OCI-M1 (cell line): ENCODE measurements around the gene KRT38.

ENCODE experiments used
- DNase-seq: peaks from one replicate; lab custom pipeline; 2025; lab: John Stamatoyannopoulos, UW

Gene KRT38

DNA sequence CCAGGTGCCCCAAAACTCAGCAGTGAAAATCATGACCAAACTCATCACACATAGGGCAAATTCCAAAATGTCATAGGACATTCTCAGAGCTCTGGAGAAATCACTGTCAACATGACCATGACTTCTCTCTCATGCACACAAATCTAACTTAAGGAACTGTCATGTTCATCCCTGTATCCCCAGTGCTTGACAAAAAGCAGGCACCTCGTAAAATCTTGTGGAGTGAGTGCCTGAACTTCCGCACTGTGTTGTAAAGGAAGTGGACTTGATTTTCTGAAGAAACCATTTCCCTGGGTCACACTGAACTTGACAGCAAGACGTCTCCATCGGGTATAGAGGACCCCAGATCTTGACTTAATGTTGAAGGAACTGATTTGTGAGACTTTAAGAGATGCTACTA is 19.2 kb downstream of the KRT38 start:
- no peak for DNase-seq

DNA sequence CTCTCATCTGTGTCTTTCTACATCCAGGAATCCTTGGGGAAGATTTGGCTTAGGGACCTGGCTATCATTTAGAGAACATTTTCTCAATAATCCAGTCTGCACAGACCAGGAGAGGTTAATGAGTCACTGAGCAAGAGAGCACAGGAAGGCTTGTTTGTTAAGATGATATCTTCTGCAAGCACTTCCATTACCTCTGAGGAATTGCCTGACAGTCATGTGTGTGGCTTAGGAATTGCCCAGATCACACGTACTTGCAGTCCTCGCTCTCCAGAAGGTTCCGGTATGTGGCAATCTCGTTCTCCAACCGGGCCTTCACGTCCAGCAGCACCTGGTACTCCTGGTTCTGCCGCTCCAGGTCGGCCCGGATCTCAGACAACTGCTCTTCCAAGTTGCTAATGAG is 19.7 kb downstream of the KRT38 start:
- no peak for DNase-seq

DNA sequence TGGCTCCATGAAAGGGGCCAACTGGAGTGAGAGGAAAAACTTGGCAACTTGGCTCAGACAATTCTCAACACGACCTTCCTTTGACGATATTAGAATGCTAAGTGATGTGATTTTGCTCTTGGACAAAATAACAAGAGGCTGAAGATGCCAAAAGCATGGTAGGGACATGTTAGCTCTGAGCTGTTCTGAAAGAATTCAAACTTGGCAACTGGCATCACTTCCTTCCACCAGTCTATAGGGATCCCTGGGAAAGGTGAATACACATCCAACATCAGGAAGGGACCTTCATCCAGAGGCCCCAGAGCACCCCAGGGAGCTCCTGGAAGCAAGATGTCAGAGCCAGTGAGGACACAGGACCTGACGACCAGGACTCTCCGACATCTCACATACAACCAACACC is 20.6 kb downstream of the KRT38 start:
- DNase-seq = no peak

DNA sequence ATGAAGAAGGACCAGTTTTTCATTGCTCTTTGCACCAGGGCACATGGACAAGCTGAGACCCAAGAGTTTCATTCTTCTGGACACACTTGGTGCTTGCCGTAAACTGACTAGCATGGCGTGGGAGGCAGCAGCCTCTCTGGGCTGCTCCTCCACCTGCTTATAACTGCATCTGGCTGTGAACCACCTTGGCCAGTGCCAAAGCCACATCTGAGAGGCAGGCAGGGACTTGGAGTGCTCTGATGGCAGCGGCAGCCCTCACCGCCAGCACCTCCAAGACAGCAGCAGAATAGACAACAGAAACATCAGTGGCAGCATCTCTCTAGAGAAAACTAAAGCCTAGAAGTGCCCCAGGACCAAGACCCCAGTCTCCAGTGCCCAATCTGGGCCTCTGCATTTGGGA is 21.1 kb downstream of the KRT38 start:
- DNase-seq = no peak

DNA sequence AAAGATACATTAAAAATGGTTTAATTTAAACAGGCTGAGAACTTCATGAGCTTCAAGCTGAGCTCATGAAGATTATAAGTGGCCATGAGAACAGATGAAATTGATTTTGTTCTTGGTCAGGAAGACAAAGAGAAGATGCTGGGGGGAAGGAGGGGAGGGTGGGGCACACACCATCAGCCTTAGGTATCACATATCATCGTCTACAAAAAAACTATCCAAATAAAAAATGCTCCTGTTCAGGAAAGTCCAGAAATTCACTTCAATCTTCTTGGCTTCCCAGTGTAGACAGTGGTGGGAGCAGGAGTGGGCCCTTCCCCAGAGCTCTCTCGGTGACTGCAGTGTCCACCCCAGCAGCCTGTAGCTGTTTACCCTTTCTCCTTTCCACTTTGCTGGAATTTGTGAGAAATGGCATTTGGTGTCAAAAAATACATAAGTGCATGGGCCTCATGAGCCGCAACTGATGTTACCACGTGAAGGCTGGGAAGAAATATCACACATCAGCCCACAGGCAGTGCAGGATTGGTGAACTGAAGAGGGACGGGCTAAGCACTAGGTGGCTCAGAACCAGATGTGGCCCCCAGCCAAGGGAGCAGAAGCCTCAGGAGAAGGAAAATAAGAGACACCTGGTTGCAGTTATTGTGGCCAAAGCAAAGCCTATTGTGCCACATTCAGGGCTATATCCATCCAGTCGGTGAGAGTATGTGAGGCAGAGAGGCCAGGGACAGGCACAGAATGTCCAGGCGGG is 22.5 kb downstream of the KRT38 start:
- DNase-seq = no peak

DNA sequence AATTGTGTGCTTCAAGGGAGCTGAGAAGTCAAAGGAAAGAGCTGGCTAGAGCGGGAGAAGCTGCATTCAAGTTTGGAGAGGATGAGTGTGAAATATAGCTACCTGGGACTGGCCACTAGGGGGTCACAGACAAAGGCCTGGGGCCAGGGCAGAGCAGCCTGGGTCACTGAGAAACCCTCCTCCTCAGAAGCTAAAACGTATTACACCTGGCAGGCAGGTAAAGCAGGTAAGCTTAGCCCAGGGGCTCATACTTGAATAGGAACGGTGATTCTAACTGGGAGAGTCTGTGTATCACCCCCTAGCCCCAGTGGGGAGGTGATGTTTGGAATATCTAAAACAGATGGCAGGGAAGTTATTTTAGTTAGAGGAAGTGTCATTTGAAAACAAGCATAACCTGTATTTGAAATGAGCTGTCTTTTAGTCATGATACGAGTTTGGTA is 23.2 kb downstream of the KRT38 start:
- peak; percentile 15 for DNase-seq

DNA sequence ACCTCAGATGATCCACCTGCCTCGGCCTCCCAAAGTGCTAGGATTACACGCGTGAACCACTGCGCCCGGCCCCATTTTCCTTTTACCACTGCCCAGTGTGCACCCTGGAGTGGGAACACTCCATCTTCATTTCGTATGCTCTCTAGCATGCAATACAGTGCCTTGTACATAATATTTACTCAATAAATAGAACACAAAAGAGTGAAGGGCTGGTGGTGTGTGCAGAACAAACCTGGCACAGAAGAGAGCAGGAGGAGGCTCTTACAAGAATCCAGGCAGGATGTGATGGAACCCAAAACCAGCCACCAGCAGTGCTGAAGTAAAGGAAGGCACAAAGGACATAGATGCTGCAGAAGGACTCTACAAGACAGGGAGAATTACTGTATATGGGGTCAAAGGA is 23.7 kb downstream of the KRT38 start:
- no peak for DNase-seq

DNA sequence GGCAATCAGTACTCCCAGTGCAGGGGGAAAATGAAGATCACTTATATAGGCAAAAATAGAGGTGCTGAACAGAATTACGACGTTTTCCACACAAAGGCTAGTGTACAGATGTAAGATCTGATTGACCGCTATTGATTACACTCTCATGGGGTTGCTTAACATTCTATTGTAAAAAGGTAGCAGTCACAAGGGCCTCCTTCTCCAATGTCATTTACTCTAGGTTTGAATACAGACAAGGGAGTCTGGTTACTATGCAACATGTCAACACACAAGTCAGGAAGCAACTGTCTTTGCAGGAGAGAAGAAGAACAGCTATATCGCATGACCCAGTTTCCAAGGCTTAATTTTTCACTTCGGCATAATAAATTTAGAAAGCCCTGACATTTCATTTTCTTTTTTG is 24.3 kb downstream of the KRT38 start:
- DNase-seq = no peak

DNA sequence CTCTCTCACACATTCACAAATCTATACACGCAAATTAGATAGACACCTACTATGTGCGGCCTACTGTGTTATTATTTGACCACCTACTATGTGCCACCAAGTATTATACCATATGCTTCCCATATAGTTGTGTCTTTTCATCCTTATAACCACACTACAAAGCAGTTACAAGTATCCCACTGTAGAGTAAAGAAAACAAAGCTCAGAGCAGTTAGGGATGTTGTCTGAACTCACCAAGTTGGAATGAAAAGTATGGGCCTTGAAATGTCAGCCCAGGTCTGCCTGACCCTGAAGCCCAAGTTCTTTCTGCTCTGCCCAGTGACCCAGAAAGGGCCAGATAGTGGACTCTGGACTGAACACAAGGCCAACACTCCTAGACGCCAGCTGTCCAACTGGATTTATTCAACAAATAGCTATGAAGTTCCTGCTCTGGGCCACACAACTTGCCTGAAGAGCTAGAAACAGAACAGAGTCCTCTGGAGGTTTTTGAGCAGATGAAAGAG is 24.9 kb downstream of the KRT38 start:
- DNase-seq = no peak

DNA sequence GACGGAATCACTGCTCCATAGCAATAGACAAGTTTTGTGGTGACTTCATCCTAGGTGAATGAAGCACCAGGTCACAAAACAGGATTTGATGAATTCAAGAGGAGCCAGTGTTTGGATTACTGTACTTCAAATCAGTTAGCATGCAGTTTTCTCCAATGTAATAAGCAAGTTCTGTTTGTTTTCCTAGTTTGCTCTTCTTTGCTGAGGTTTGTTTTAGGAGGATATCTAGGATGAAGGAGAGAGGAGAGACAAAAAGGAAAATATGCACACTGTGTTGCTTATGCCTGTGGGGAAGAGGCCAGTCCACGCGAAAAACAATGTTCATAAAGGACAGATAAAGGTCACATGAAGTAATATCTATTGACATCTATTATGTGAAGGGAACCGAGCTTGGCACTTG is 25.4 kb downstream of the KRT38 start:
- DNase-seq = no peak

DNA sequence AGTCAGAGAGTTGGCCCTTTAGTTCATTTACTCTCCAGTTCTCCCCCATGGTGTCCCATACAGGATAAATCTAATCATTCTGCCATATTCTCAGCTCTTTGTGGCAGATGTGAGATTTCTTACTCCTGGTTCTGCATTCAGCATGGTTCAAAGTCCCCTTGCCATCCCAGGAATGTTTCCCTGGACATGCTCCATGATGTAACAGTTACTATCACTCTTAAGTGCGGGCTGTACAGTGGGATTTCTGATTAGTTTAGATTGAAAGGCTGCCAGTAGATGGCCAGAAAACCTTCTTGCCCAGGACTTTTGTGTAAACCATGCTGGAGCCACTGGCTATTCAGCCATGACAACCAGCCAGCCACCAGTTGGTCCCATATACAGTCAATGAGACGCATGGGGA is 26.8 kb downstream of the KRT38 start:
- DNase-seq = no peak

DNA sequence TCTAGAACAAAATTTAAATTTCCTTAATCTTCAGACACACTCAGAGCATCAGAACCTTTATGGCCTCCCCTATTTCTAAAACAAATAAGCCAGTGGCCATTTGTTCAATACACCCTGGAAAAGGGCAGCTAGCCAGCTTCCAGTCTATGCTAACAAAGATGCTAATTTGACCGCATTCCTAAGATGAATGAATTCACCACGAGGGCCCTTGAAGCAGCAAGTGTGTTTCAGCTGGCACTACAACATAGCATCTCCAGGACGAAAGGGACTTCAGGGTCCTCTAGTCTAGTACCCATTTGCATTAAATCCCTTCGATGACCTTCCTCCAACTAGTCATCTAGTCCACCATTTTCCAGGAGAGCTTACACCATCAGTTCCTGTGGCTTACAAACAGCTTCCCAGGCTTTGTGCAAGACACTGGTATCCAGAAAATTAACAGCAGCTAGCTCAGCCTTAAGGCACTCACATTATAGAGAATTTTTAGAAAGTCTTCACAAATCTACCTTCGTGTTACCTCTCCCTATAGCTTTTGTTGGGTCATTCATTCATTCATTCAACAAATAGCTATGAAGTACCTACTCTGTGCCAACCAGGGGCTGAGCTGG is 27.3 kb downstream of the KRT38 start:
- DNase-seq = no peak

DNA sequence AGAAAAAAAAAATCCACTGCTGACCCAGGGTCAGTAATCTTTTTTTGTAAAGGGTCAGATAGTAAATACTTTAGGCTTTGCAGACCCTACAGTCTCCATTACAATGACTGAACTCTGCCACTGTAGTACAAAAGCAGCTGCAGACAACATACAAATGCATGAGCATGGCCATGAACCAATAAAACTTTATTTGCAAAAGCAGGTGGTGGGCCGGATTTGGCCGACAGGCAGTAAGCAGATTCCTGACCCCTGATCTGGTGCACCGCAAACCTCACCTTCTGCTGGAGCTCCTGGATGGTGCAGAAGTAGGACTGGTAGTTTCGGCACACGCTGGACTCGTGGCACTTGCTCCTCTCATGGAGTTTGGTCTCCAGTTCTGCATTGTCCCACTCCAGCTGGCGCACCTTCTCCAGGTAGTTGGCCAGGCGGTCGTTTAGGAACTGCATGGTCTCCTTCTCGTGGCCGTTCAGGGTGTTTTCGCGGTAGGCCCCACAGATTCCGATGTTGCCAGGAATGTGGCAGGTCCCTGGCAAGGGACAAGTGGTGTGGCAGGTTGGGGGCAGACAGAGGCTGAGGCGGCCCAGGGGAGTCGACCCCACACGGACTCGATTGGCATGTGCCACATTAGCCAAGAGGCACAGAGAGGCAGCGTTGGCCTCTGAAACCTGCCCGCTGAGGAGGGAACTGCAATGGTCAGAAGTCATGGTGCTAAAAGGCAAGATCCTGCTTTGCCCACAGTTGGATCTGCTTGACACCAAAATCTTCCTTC is 29.5 kb downstream of the KRT38 start:
- DNase-seq = no peak

DNA sequence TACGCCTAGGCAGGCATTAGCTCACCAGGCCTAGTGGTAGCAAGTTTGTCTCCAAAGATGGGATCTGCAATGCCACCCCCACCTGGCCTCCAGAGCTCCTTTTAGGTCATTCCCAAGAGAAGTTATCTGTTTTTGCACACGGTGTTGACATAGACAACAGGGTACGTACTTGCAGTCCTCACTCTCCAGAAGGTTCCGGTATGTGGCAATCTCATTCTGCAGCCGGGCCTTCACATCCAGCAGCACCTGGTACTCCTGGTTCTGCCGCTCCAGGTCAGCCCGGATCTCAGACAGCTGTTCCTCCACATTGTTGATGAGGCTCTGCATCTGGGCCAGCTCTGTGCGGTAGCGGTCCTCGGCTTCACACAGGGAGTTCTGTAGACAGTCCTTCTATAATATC is 33.6 kb downstream of the KRT38 start:
- no peak for DNase-seq

DNA sequence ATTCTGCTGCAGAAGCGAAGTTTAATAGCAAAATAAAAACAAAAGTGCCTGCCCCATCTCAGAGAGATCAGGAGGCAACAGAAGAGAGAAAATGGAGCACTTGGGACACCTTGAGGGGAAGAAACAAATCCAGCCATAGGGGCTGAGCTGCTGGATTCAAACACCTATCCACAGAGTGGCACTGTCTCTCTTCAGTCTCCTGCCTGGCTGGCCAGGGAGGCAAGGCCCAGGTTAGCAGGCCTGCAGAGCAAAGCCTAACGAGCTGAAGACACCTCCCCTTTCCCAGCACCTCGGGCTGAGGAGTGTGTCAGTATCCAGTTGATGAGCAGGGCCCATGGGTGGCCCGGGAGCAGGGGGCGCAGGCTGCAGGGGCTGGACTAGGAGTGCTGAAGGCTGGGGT is 34.6 kb downstream of the KRT38 start:
- no peak for DNase-seq

DNA sequence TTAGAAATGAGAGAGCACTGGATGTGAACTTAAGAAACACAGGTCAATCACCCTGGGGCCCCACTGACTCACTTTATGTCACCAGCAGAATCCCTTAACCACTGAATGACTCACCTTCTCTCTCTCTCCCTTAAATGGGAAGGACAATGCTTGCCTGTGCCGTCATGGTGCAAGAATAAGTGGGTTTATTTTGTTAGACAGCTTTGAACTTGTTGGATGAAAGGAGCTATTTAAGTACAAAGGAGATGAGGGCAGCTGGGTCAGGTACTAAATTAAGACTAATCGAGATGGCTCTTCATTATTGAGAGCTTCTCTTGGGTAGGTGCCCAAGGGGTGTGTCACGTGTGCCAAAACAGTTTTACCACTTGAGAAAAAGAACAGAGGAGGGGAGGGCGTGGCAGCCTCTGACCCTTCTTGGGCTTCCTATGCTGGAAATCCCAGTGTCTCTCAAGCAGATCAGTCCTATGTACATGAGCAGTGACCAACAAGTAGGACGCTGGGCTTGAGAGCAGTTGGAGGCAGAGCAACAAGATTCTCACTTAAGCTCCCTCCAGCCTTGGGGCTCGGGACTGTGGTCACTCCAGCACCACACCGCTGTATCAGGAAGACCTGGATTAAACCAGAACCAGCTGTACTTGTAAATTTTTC is 36.6 kb downstream of the KRT38 start:
- peak; percentile 13 for DNase-seq

DNA sequence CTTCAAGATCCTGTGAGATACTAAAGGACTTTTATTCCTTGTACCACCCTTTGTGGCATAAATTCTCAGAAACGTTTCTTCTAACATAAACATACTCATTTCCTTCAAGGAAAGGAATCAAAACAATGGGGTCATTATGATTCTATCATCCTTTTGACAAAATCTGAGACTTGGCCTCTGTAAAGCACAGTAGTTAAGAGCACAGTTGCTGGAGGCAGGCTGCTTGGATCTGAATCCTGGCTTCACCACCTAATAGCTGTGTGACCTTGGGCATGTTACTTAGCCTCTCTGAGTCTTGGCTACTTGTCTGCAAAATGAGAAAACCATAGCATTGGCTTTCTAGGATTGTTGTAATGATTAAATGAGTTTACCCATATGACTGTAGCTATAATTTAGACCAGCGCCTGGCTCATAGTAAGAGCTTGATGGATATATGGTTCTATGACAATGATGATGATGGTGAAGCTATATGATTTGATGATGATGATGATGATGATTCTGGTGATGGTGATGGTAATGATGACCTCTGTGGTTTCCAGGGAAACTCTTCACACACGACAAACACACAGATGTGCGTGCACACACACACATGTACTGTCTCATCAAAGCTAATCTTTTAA is 37.3 kb downstream of the KRT38 start:
- DNase-seq = no peak

DNA sequence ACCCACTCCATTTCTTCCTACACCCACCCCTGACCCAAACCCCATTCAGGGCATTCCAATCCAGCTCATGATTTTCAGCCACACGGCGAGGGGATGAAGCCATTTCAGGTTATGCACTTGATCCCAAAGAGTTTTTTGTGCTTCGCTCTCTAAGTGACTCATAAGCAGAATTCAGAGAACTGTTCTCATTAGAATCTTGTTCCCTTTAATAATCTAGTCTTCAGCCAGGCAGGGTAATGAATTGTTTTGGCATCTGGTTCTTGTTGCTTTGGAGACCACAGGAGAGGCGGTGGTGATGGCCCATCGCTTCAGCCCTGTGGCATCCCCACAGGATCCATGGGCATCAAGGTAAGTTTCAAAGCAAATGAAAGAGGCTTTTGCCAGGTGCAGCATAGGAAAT is 38.6 kb downstream of the KRT38 start:
- no peak for DNase-seq

DNA sequence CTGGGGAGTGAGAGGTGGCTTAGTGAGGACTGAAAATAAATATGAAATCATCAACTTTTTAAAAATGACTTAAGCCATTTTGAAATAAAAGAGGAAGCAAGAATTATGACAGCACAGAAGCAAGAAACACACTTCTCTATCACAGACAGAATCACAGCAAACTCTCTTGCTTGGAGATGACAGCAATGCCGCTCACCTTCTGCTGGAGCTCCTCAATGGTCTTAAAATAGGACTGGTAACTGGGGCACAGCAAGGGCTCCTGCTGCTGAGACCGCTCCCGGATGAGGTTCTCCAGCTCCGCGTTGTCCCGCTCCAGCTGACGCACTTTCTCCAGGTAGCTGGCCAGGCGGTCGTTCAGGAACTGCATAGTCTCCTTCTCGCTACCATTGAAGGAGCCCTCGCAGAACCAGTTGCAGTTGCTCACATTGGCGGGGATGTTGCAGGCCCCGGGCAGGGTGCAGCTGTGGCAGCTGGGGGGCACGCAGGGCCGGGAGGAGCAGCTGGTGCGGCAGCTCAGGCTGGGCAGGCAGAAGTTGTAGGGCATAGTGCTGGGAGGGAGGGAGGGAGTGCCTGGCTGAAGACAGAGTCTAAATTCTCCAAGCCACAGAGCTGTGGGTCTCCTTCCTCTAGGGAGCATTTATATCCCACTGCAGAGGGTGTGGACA is 43.7 kb downstream of the KRT38 start, which contains the start of gene KRT31:
TSS of gene KRT31 (minus strand) at position 613 of the 665 bp plus-strand sequence. CDS start at position 544, 69 bp downstream.
- DNase-seq = no peak

DNA sequence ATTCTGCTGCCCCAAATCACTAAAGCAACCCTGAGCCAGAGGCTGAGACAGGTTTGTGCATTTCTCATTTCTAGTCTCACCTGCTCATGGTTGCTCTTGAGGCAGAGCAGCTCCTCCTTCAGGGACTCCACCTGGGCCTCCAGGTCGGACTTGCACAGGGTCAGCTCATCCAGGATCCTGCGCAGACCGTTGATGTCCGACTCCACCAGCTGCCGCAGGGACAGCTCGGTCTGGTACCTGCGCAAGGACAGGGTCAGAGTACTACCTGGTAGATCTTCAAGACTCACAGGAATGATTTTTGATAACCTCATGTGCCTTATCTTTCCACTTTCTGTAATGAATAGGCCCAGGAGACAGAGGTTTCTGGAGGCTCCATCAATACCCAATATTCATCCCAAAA is 44.4 kb downstream of the KRT38 start:
- DNase-seq = no peak

DNA sequence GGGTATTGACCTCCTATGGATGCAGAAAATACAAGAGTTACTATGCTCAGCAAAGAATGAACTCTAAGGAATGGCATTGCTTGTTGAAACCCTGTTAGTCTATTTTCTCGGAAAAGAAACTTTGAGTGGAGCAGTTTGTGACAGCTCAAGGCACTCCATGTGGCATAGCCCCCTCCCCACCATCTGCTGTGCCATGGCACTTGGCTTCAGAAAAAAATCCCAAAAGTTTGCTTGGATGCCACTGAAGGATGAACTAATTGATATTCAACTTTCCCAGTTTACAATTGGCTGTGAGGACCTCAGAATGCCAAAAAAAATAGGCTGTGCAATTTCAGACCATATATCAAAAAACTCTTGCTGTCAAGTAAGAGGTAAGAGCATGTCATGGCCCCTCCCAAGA is 45.2 kb downstream of the KRT38 start:
- no peak for DNase-seq
